Activated CD4-positive, CD25-positive, alpha-beta regulatory T cell treated with anti-CD3 and anti-CD28 coated beads, Interleukin-2, amount 50 U/mL, for 24 hours (primary cell): ENCODE data around the gene HPCAL1.

Source experiments
- ATAC-seq, 2 donors: fragments of 150-1000 bp; cut with Tn5 transposase; one replicate each; pipeline ENCODE4 v1.10.0; 2021; ENCODE audit warnings: mild to moderate bottlenecking in 1 of 2, moderate library complexity in 1 of 2

HPCAL1 gene

GRCh38 chr2:10325278-10326145 lies 22.8 kb downstream of the HPCAL1 start:
- no peak for ATAC-seq

- ATAC-seq: no peak
Measured at GRCh38 chr2:10326151-10326616, 23.5 kb downstream of the HPCAL1 start.

DNA sequence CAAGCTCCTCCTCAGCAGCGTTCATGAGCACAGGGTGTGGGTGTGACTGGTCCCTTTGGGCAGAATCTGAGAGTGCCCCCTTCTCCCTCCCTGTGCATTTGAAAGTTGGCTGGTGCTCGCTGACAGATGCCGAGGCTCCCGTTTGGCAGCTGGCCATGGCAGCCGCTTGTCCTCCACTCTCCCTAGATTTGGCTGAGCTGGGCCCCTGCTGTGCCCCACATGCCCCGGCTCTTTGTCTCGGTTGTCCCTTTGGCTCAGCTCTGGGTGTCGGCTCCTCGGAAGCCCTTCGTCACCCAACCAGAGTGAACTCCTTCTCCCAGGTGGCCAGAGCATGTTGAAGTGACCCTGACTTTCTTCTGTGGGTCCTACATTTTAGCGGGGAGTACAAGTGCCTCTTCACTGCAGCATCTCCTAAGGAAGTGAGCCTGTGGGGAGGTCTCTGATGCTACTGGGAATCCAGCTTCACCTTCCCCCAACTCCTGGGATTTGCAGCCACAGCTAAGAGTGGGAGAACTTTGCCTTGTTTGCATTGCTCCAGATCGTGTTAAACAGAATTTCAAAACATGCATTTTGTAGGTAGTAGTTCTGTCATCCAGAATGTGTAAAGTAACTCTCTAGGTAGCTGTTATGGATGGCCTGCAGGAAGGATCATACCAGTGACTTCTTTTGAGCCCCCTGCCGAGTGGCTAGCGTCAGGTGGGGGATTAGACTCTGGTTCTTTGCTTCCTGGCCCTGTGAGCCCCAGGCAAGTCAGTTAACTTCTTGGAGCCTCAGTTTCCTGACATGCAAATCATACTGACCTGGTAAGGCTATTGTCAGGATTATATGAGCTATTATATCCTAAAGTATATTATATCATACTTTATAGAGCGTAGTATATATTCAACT lies 24.2 kb downstream of the HPCAL1 start:
- no peak for ATAC-seq

GRCh38 chr2:10327896-10328669 lies 25.4 kb downstream of the HPCAL1 start:
- ATAC-seq: no peak

DNA sequence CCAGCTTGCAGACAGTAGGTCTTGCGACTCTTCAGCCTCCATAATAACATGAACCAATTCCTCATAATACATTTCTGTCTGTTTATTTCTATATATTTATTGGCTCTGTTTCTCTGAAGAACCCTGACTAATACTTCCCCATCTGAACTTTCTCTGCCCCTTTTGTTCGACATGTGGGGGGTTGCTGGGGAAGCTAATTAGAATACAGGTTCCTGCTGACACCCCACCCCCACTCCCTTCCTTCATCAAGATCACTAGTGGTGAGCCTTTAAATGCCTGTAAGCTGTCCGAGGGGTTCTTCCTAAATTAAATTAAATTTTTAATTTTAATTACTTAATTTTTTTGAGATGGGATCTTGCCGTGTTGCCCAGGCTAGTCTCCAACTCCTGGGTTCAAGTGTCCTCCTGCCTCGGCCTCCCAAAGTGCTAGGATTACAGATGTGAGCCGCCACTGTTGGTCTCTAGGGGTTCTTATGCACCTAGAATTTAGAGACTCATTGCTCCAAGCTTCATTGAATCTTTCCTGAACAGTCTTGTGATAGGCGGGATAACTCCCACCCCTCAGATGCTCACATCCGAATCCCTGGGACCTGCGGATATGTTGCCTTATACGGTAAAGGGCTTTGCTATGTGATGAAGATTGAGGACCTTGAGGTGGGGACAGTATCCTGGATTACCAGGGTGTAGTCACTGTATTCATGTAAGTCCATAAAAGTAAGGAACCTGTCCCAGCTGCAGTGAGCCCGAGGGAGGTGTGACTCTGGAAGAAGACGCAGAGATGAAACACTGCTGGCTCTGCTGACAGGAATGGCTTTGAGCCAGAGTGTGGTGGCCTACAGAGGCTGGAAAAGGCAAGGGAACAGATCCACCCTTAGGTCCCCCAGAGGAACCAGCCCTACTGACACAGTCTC lies 26.2 kb downstream of the HPCAL1 start:
- no peak for ATAC-seq

- no peak for ATAC-seq
Measured at GRCh38 chr2:10329580-10329879, 26.8 kb downstream of the HPCAL1 start.

DNA sequence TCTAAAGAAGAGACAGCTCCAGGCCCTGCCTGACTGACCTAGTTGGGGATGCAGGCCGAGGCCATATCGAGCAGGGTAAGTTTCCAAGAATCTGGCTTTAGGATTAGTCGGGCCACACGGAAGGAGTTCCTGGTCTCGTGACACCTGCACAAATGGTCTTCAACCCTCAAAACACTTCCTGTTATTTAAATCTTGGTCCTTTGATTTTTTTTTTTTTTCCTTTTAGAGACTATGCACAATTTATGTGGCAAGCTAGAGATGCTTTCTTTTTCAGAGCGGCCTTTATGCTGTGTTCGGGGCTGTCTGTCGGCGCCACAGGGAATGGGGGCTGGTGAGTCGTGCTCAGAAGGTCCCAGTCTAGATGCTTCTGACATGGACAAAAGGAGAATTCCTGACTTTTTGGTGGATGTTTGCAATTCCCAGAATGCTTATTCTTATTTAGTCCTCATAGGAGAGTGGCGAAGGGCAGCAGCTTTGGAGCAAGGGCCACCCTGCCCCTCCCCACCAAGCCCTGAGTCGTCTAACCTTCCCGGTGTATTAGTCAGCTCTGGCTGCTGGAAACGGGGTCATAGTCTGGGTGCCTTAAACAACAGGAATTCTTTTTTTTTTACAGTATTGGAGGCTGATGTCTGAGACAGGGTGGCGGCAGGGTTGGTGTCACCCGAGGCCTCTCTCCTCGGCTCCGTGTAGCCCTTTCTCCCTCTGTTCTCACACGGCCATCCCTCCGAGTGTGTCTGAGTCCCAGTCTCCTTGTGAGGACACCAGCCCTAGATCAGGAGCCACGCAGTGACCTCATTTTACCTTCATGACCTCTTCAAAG lies 27.4 kb downstream of the HPCAL1 start:
- peak; percentile 21 to 28 for ATAC-seq

DNA sequence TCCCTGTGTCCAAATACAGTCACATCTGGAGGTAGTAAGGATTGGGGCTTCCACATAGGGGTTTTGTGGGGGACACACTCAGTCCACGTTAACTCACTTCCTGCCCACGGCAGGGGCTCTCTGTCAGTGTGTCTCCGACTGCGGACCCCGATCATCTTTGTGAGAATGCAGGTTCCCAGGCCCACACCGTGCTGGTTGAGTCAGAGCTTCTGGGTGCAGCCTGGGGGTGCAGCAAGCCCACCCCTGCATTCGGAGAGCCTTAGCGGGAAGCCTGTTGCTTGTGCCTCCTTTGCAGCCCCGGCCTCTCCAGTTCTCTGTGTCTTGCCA lies 28.0 kb downstream of the HPCAL1 start:
- ATAC-seq: no peak

DNA sequence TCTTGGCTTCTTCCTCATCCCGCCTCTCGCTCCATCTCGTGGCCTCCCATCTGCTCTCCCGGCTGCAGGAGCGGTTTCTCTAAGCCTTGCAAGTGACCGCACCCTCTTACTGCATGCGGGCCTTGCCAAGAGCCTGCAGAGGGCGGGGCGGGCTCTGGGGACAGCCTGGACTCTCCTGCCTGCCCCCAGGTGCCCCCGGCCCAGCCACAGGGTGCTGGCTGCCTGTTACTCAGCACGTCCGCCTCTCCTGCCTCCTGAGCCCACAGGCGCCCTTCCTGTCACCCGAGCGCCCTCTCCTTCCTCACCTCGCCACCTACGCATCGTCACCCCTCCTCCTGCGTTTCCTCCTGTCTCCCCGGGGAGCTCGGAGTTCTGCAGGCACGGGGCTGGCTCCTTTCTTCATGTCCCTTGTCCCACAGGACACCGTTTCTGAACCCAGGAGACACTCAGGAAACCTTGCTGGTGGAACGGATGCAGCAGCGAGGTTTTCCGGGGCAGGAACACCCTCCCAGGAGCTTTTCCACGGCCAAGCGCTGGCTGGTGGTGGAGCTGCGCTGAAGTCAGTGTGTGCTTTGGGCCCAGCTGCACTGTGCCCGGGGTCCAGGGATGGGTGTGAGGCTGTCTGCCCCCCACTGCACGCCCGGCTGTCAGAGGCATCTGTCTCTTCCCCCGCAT lies 28.5 kb downstream of the HPCAL1 start:
- peak; percentile 52 to 56 for ATAC-seq

- ATAC-seq: peak; percentile 59 to 74
Measured at GRCh38 chr2:10331702-10332401, 29.1 kb downstream of the HPCAL1 start.

DNA sequence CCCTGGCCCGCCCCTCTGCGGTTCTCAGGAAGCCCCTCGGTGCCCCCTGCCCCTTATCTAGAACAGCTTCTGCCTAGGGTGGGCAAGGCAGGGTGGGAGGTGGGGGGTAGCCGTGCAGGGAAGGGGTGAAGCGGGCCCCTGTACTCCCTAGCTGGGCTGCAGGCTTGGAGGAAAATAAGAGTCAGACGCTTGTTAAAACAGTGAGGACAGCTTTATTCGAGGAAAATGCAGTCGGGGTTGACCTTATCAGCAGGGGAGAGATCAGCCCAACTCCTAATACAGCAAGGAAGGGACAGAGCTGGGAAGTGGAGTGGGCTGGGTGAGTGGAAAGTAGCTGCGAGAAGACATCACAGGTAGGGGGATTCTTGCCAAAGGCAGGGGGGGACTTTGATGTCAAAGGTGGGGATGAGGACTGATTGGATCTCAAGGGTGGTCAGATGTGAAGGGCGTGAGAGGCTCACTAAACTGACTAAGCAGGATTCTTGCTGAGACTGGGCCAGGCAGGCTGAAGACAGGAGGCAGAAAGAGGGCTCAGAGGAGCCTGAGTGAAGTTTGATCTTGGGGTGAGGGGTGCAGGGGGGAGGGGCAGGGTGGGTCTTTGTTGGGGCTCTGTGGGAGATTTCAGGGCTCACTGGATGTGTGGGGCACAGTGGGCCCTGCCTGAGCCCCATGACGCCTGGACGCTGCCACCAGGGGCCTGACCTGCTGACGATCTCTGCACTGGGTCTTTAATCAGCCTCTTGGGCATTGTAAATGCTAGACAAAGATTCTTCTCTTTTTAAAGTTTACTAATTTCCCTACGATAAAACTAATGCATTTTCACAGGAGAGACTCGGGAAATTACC lies 29.9 kb downstream of the HPCAL1 start:
- ATAC-seq: no peak

GRCh38 chr2:10333247-10333613 lies 30.5 kb downstream of the HPCAL1 start:
- ATAC-seq: no peak

DNA sequence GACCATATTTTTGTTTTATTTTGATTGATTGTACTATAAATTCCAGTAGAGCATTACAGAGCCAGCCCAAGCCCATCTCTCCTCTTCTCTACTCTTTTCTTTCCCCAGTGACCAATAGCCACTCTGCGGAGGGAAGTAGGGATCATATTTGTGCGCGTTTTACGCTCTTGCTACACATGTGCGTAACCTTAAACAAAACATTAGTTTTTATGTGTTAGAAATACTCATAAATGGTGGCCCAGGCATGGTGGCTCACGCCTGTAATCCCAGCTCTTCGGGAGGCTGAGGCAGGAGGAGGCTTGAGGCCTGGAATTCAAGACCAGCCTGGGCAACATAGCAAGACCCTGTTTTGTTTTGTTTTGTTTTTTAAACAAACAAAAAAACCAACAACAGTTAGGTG lies 31.3 kb downstream of the HPCAL1 start:
- no peak for ATAC-seq

GRCh38 chr2:10335046-10335840 lies 32.5 kb downstream of the HPCAL1 start:
- ATAC-seq: no peak

DNA sequence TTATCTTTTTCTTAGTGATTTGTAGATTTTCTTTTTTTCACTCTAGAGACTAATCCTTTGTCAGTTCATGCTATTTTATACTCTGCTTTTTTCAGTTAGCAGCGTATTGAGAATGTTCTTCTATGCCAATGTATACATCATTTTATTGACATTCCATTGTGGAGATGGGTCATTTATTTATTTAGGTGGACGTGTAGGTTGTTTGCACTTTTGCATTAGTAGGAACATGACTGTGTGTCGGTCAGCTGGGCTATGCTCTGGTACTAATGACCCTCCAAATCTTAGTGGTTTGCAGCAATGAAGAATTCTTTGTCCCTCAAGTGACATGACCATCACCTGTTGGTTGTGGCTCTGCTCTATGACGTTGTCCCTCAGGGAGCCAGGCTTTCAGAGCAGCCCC lies 33.6 kb downstream of the HPCAL1 start:
- no peak for ATAC-seq

- no peak for ATAC-seq
Measured at GRCh38 chr2:10337449-10338269, 35.0 kb downstream of the HPCAL1 start.
